Stomach (tissue), 4 donors: ENCODE data around the gene ATP9B.

Experiments
- CTCF ChIP-seq, 7 experiments: fragments of 450-650 bp in 4 of 7; fragments of 200-600 bp in 3 of 7; sonication (generic) in 3 of 7; IDR thresholded peaks; one replicate each; pipeline ENCODE4 v1.5.1; 2016 to 2019; ENCODE audit warnings: antibody characterized with exemption in 7 of 7, control low read depth in 2 of 7, mild to moderate bottlenecking in 1 of 7
- POLR2A ChIP-seq, 4 donors: fragments of 450-650 bp; IDR thresholded peaks; one replicate each; pipeline ENCODE4 v1.6.1; 2016; ENCODE audit warnings: antibody characterized with exemption in 4 of 4, control low read depth in 2 of 4, mild to moderate bottlenecking in 1 of 4, moderate library complexity in 1 of 4
- POLR2AphosphoS5 ChIP-seq, 3 donors: sonication (generic); formaldehyde crosslinking; IDR thresholded peaks; one replicate each; pipeline ENCODE4 v1.6.1; 2016; ENCODE audit warnings: antibody characterized with exemption in 3 of 3

GRCh38 chr18:79384151-79384807 is 315.1 kb downstream of the ATP9B start:
- TF ChIP-seq POLR2A (IDR thresholded peaks at IDR 0.05) (no peak), CTCF (IDR thresholded peaks at IDR 0.05) (no peak), POLR2AphosphoS5 (IDR thresholded peaks at IDR 0.05) (no peak)
